RCC 7860 (cell line): ENCODE data around the gene MAP2K1.
"Not testable (repeated sequence)": the region's sequence is repeated elsewhere in the genome, so short reads cannot be mapped to it uniquely, and the experiment has no call there.

Source experiments
- DNase-seq: peaks from one replicate; pipeline ENCODE4 v3.0.0-alpha.2; 2015; ENCODE audit warnings: low spot score
- FAIRE-seq: peaks from 2 replicates; lab custom pipeline; 2012; peaks lifted over from hg19 to GRCh38; lab: Jason Lieb, UNC

Gene MAP2K1

GRCh38 chr15:66500346-66500745, 113.6 kb downstream of the MAP2K1 start:
- DNase-seq, FAIRE-seq: not testable (repeated sequence)

GRCh38 chr15:66502491-66502890, 115.8 kb downstream of the MAP2K1 start:
- FAIRE-seq (no peak), DNase-seq (no peak)

GRCh38 chr15:66503041-66503648, 116.4 kb downstream of the MAP2K1 start:
- not testable (repeated sequence) for FAIRE-seq, DNase-seq

GRCh38 chr15:66503780-66504562, 117.3 kb downstream of the MAP2K1 start:
- FAIRE-seq (no peak), DNase-seq (no peak)

GRCh38 chr15:66504563-66505429, 118.1 kb downstream of the MAP2K1 start, which contains the start of the genes RPL4 and ZWILCH:
TSS of gene RPL4 (minus strand) at chr15:66504855. CDS start at chr15:66504790, 65 bp downstream.
TSS of gene ZWILCH (plus strand) at chr15:66505326. CDS start at chr15:66505339, 13 bp downstream.
- peak; percentile 29 for FAIRE-seq
- peak; percentile 74 for DNase-seq

GRCh38 chr15:66505430-66505811, 118.7 kb downstream of the MAP2K1 start:
- DNase-seq (no peak), FAIRE-seq (no peak)

- DNase-seq = no peak
- FAIRE-seq = no peak
These were observed 119.1 kb downstream of the MAP2K1 start for GRCh38 chr15:66505818-66506217.

GRCh38 chr15:66508293-66508883, 121.7 kb downstream of the MAP2K1 start:
- FAIRE-seq (peak; percentile 71), DNase-seq (peak; percentile 30)

GRCh38 chr15:66514586-66514985, 127.9 kb downstream of the MAP2K1 start:
- DNase-seq = no peak
- no peak for FAIRE-seq

- DNase-seq (no peak), FAIRE-seq (no peak)
These were observed 129.2 kb downstream of the MAP2K1 start for GRCh38 chr15:66515901-66516322.

- no peak for DNase-seq
- no peak for FAIRE-seq
These were observed 137.2 kb downstream of the MAP2K1 start for GRCh38 chr15:66523926-66524325.

GRCh38 chr15:66524838-66525237, 138.1 kb downstream of the MAP2K1 start:
- FAIRE-seq = no peak
- DNase-seq = no peak

GRCh38 chr15:66535056-66535455, 148.3 kb downstream of the MAP2K1 start:
- no peak for FAIRE-seq

More at GRCh38 chr15:66535056-66535455, 148.3 kb downstream of the MAP2K1 start:
- DNase-seq = no peak
